ENCODE results near the gene CHCHD3.

DNA sequence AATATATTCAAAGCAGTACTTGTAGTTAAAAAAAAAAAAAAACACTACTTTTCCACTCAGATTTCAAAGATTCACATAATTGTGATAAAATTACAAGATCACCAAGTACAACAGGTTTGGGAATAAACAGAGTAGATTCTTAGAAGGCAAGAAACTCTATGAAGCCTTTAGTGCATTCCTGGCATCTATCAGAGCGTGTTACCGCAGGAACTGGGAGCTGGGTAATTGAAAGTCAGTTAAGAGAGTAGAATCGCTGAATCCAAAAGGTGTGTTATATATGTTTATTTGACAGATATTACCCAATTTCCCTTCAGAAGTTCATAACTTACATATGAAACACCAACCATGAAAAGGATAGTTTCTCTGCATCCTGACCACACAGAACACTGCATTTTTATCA lies 346.4 kb downstream of the CHCHD3 start:
- TF ChIP-seq ZNF155 (tag by site-specific recombination; IDR thresholded peaks at IDR 0.05) (no peak), ZNF571 (tag by site-specific recombination; IDR thresholded peaks at IDR 0.05) (no peak), ZNF707 (tag by site-specific recombination; IDR thresholded peaks at IDR 0.05) (no peak), ZNF394 (tag by site-specific recombination; IDR thresholded peaks at IDR 0.05; ENCODE audit: borderline replicate concordance) (no peak), ZNF274 (IDR thresholded peaks at IDR 0.05; ENCODE audit: low read length) (no peak), ZNF274 (tag by site-specific recombination; IDR thresholded peaks at IDR 0.05; ENCODE audit: borderline replicate concordance) (no peak), ZNF335 (tag by site-specific recombination; conservative IDR thresholded peaks at IDR 0.05) (no peak), ZBTB17 (tag by site-specific recombination; IDR thresholded peaks at IDR 0.05) (no peak), ZNF423 (tag by site-specific recombination; IDR thresholded peaks at IDR 0.05) (no peak), ZNF175 (tag by site-specific recombination; IDR thresholded peaks at IDR 0.05) (no peak), MYNN (tag by site-specific recombination; IDR thresholded peaks at IDR 0.05; ENCODE audit: borderline replicate concordance) (no peak), ZNF24 (tag by site-specific recombination; IDR thresholded peaks at IDR 0.05) (no peak)
- TF ChIP-seq, protein P1, sequence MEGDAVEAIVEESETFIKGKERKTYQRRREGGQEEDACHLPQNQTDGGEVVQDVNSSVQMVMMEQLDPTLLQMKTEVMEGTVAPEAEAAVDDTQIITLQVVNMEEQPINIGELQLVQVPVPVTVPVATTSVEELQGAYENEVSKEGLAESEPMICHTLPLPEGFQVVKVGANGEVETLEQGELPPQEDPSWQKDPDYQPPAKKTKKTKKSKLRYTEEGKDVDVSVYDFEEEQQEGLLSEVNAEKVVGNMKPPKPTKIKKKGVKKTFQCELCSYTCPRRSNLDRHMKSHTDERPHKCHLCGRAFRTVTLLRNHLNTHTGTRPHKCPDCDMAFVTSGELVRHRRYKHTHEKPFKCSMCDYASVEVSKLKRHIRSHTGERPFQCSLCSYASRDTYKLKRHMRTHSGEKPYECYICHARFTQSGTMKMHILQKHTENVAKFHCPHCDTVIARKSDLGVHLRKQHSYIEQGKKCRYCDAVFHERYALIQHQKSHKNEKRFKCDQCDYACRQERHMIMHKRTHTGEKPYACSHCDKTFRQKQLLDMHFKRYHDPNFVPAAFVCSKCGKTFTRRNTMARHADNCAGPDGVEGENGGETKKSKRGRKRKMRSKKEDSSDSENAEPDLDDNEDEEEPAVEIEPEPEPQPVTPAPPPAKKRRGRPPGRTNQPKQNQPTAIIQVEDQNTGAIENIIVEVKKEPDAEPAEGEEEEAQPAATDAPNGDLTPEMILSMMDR (tag by site-specific recombination; IDR thresholded peaks at IDR 0.05) = no peak
- TF ChIP-seq, protein P2, sequence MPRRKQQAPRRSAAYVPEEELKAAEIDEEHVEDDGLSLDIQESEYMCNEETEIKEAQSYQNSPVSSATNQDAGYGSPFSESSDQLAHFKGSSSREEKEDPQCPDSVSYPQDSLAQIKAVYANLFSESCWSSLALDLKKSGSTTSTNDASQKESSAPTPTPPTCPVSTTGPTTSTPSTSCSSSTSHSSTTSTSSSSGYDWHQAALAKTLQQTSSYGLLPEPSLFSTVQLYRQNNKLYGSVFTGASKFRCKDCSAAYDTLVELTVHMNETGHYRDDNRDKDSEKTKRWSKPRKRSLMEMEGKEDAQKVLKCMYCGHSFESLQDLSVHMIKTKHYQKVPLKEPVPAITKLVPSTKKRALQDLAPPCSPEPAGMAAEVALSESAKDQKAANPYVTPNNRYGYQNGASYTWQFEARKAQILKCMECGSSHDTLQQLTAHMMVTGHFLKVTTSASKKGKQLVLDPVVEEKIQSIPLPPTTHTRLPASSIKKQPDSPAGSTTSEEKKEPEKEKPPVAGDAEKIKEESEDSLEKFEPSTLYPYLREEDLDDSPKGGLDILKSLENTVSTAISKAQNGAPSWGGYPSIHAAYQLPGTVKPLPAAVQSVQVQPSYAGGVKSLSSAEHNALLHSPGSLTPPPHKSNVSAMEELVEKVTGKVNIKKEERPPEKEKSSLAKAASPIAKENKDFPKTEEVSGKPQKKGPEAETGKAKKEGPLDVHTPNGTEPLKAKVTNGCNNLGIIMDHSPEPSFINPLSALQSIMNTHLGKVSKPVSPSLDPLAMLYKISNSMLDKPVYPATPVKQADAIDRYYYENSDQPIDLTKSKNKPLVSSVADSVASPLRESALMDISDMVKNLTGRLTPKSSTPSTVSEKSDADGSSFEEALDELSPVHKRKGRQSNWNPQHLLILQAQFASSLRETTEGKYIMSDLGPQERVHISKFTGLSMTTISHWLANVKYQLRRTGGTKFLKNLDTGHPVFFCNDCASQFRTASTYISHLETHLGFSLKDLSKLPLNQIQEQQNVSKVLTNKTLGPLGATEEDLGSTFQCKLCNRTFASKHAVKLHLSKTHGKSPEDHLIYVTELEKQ (tag by site-specific recombination; IDR thresholded peaks at IDR 0.05; ENCODE audit: borderline replicate concordance) = no peak
